H9 (cell line): ENCODE data around the gene ANKRD2. TPM values are rescaled to one million over a fixed set of nuclear protein-coding genes. Genes with fewer than 3 reads are reported as not detected.

Experiments used
- DNase-seq: peaks from one replicate; pipeline ENCODE4 v3.0.0-alpha.2; 2017
- H2AFZ ChIP-seq: one replicate; pipeline ENCODE4 v1.6.1; 2013; ENCODE audit warnings: mild to moderate bottlenecking, low read length, control low read depth, moderate library complexity
- H2AK5ac ChIP-seq: 2 replicates; pipeline ENCODE4 v1.6.1; 2013; ENCODE audit warnings: low read length, control low read depth, mixed read lengths; ENCODE audit not compliant: insufficient read length
- H2BK120ac ChIP-seq: one replicate; pipeline ENCODE4 v1.6.1; 2013; ENCODE audit warnings: low read depth, mild to moderate bottlenecking, low read length, control low read depth, inconsistent platforms; ENCODE audit not compliant: poor library complexity, severe bottlenecking
- H2BK12ac ChIP-seq: 2 replicates; pipeline ENCODE4 v1.6.1; 2013; ENCODE audit warnings: low read length, control low read depth, mixed read lengths, low read depth; ENCODE audit not compliant: insufficient read length
- H2BK15ac ChIP-seq: 2 replicates; pipeline ENCODE4 v1.6.1; 2013; ENCODE audit warnings: low read depth, low read length, control low read depth
- H2BK20ac ChIP-seq: one replicate; pipeline ENCODE4 v1.6.1; 2013; ENCODE audit warnings: low read depth, mild to moderate bottlenecking, low read length, control low read depth, inconsistent platforms; ENCODE audit not compliant: poor library complexity, severe bottlenecking
- H2BK5ac ChIP-seq: 2 replicates; pipeline ENCODE4 v1.6.1; 2013; ENCODE audit warnings: low read length, control low read depth, mixed read lengths; ENCODE audit not compliant: insufficient read length
- H3K14ac ChIP-seq: 2 replicates; pipeline ENCODE4 v1.6.1; 2013; ENCODE audit warnings: low read length, control low read depth; ENCODE audit not compliant: insufficient read depth
- H3K18ac ChIP-seq: 2 replicates; pipeline ENCODE4 v1.6.1; 2013; ENCODE audit warnings: low read depth, mild to moderate bottlenecking, mixed read lengths, low read length, control low read depth; ENCODE audit not compliant: insufficient read length
- H3K23ac ChIP-seq: 2 replicates; pipeline ENCODE4 v1.6.1; 2013; ENCODE audit warnings: low read length, control low read depth, mixed read lengths, low read depth; ENCODE audit not compliant: insufficient read length
- H3K23me2 ChIP-seq: 2 replicates; pipeline ENCODE4 v1.6.1; 2013; ENCODE audit warnings: low read depth, mild to moderate bottlenecking, mixed read lengths, low read length, control low read depth; ENCODE audit not compliant: insufficient read length, poor library complexity, severe bottlenecking
- H3K27ac ChIP-seq: 2 replicates; pipeline ENCODE4 v1.5.1; 2013; ENCODE audit warnings: low read length, control low read depth, mixed read lengths, low read depth; ENCODE audit not compliant: insufficient read length
- H3K27me3 ChIP-seq: 2 replicates; pipeline ENCODE4 v1.6.1; 2013; ENCODE audit warnings: low read length, control low read depth, inconsistent platforms; ENCODE audit not compliant: insufficient read depth
- H3K4ac ChIP-seq: 2 replicates; pipeline ENCODE4 v1.6.1; 2013; ENCODE audit warnings: low read depth, mild to moderate bottlenecking, control low read depth, inconsistent platforms, low read length, moderate library complexity
- H3K4me1 ChIP-seq: 2 replicates; pipeline ENCODE4 v1.6.1; 2013; ENCODE audit warnings: low read length, control low read depth, inconsistent platforms; ENCODE audit not compliant: insufficient read depth
- H3K4me2 ChIP-seq: 2 replicates; pipeline ENCODE4 v1.6.1; 2013; ENCODE audit warnings: low read length, control low read depth, mixed read lengths; ENCODE audit not compliant: insufficient read length, insufficient read depth
- H3K56ac ChIP-seq: 2 replicates; pipeline ENCODE4 v1.6.1; 2013; ENCODE audit warnings: low read depth, mild to moderate bottlenecking, mixed read lengths, low read length, control low read depth; ENCODE audit not compliant: insufficient read length
- H3K79me1 ChIP-seq: 2 replicates; pipeline ENCODE4 v1.6.1; 2013; ENCODE audit warnings: low read depth, mild to moderate bottlenecking, moderate library complexity, low read length, control low read depth, inconsistent platforms; ENCODE audit not compliant: insufficient read depth, poor library complexity, severe bottlenecking
- H3K79me2 ChIP-seq: 2 replicates; pipeline ENCODE4 v1.6.1; 2013; ENCODE audit warnings: low read length, control low read depth, inconsistent platforms; ENCODE audit not compliant: insufficient read depth
- H3K9ac ChIP-seq: 2 replicates; pipeline ENCODE4 v1.6.1; 2013; ENCODE audit warnings: low read length, control low read depth, mixed read lengths; ENCODE audit not compliant: insufficient read length; ENCODE audit errors: extremely low read depth
- H3K9me3 ChIP-seq: one replicate; pipeline ENCODE4 v1.6.1; 2013; ENCODE audit warnings: low read depth, low read length, inconsistent platforms; ENCODE audit not compliant: control insufficient read depth
- H3T11ph ChIP-seq: one replicate; pipeline ENCODE4 v1.6.1; 2013; ENCODE audit warnings: mild to moderate bottlenecking, low read length, control low read depth, inconsistent platforms
- H4K20me1 ChIP-seq: one replicate; pipeline ENCODE4 v1.6.1; 2013; ENCODE audit not compliant: control insufficient read depth, insufficient read length, insufficient read depth
- H4K5ac ChIP-seq: 2 replicates; pipeline ENCODE4 v1.6.1; 2013; ENCODE audit warnings: low read depth, mild to moderate bottlenecking, mixed read lengths, low read length, control low read depth; ENCODE audit not compliant: insufficient read length
- H4K8ac ChIP-seq: replicated peaks from 2 replicates; pipeline ENCODE4 v1.6.1; 2013; ENCODE audit warnings: low read length, control low read depth, mixed read lengths, low read depth; ENCODE audit not compliant: insufficient read length
- H4K91ac ChIP-seq: 2 replicates; pipeline ENCODE4 v1.6.1; 2013; ENCODE audit warnings: low read depth, mild to moderate bottlenecking, moderate library complexity, mixed read lengths, low read length, control low read depth; ENCODE audit not compliant: insufficient read length
- H3K27ac Mint-ChIP-seq, 3 experiments: 2 replicates in 2 of 3; 3 replicates in 1 of 3; pipeline ENCODE4 v1.8.0; 2020 to 2021; ENCODE audit warnings: mixed read lengths in 3 of 3, mild to moderate bottlenecking in 1 of 3, moderate library complexity in 1 of 3
- H3K27me3 Mint-ChIP-seq: 2 replicates; pipeline ENCODE4 v1.8.0; 2021; ENCODE audit warnings: low read depth, mild to moderate bottlenecking, moderate library complexity, mixed read lengths
- H3K36me3 Mint-ChIP-seq, 3 experiments: 2 replicates in 2 of 3; 3 replicates in 1 of 3; pipeline ENCODE4 v1.8.0; 2020 to 2021; ENCODE audit warnings: low read depth in 3 of 3, mixed read lengths in 3 of 3; ENCODE audit not compliant: insufficient read depth in 1 of 3
- H3K4me1 Mint-ChIP-seq, 2 experiments: 2 replicates each; pipeline ENCODE4 v1.8.0; 2020; ENCODE audit warnings: mixed read lengths in 2 of 2
- H3K4me3 Mint-ChIP-seq, 2 experiments: 2 replicates in 1 of 2; 3 replicates in 1 of 2; pipeline ENCODE4 v1.8.0; 2020 to 2021; ENCODE audit warnings: mild to moderate bottlenecking in 2 of 2, mixed read lengths in 2 of 2, moderate library complexity in 1 of 2
- H3K9me3 Mint-ChIP-seq, 2 experiments: 2 replicates in 1 of 2; 3 replicates in 1 of 2; pipeline ENCODE4 v1.8.0; 2020; ENCODE audit warnings: mild to moderate bottlenecking in 2 of 2, mixed read lengths in 2 of 2, moderate library complexity in 1 of 2
- WGBS: extraction: QIAGEN DNeasy Blood & Tissue Kit; methylation state at CpG from one replicate; pipeline ENCODE4 v1.1.7; 2013; ENCODE audit warnings: missing lambda C conversion rate, low lambda C conversion rate, mixed read lengths; ENCODE audit not compliant: insufficient read length; ENCODE audit errors: extremely low coverage; 5-methylcytosine and 5-hydroxymethylcytosine counted together
- total RNA-seq: library from RNA; stranded (reverse); gene quantifications from 2 replicates; pipeline ENCODE4 v1.2.1, GENCODE V29; 2021
- TF ChIP-seq, protein P1 (sequence below): fragments of 200-600 bp; sonication (generic); conservative IDR thresholded peaks from 3 replicates; pipeline ENCODE4 v1.8.0; 2021; ENCODE audit warnings: antibody characterized with exemption, mild to moderate bottlenecking

The ANKRD2 gene
- total RNA-seq, 1 experiment from 2014 or later = not detected

DNA sequence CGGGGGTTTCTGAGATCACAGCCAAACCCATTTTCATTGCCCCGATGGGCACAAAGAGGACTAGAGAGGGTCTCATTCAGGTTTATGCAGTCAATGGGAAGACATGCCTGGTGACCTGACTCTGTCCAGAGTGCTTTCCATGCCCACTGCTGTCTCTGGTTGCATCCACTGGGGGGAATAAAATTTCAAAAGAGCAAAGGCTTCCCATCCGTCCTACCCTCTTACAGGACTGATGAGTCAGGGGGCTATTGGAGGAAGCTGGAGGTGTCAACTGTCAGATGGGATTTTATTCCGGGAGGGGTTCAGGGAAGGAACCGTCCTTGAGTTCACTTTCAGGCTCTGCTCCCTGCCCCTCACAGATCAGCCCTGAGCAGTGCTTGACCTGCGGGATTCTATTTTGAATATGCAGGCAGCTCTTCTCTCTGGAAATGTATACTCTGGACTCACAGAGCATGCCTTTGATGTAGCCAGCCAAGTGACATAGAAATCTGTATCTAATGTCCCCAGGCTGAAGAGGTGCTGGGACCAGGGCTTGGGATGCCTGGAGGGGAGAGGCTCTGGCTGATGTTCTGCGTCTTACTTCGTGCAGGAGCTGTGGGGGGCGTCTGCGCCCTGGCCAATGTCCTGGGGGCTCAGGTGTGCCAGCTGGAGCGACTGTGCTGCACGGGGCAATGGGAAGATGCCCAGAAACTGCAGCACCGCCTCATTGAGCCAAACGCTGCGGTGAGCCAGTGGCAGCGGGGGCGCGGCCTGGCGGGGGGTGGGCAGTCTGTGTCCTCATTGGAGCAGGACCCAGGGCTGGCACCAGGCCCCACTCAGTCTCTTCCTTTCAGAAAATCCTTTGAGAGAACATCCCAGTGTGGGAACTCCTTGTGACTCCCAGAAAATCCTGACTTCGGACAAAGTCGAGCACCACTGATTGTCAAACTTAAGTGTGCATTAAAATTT is 29.0 kb downstream of the ANKRD2 start:
- no peak overlapping the region for H3T11ph ChIP-seq
- H4K20me1 ChIP-seq = no peaks in the 10 kb centered on the region
- H2AFZ ChIP-seq = no peak overlapping the region
- no peaks in the 10 kb centered on the region for H3K79me1 ChIP-seq
- no peak overlapping the region for H3K14ac ChIP-seq
- H3K56ac ChIP-seq = no peak overlapping the region
- no peak overlapping the region for H3K27ac Mint-ChIP-seq
- H3K18ac ChIP-seq = no peak overlapping the region
- H3K23ac ChIP-seq = no peak overlapping the region
- H3K9ac ChIP-seq = no peak overlapping the region
- no peak overlapping the region for H3K4ac ChIP-seq
- no peak overlapping the region for H4K8ac ChIP-seq
- H2BK15ac ChIP-seq = no peak overlapping the region
- H2AK5ac ChIP-seq = no peak overlapping the region
- no peak overlapping the region for H3K4me3 Mint-ChIP-seq
- peaks cover 6 to 8% of the 10 kb centered on the region in 2 experiments; a peak in 3 of 4 replicates for H3K4me1 Mint-ChIP-seq
- no peak overlapping the region for H4K5ac ChIP-seq
- no peaks in the 10 kb centered on the region for H3K79me2 ChIP-seq
- no peaks in the 10 kb centered on the region for H3K9me3 Mint-ChIP-seq
- DNase-seq = no peak
- H2BK5ac ChIP-seq = no peak overlapping the region
- H3K27ac ChIP-seq = no peak overlapping the region
- no CpG with 5 or more reads among the region's 21 CpGs for WGBS
- TF ChIP-seq, protein P1, sequence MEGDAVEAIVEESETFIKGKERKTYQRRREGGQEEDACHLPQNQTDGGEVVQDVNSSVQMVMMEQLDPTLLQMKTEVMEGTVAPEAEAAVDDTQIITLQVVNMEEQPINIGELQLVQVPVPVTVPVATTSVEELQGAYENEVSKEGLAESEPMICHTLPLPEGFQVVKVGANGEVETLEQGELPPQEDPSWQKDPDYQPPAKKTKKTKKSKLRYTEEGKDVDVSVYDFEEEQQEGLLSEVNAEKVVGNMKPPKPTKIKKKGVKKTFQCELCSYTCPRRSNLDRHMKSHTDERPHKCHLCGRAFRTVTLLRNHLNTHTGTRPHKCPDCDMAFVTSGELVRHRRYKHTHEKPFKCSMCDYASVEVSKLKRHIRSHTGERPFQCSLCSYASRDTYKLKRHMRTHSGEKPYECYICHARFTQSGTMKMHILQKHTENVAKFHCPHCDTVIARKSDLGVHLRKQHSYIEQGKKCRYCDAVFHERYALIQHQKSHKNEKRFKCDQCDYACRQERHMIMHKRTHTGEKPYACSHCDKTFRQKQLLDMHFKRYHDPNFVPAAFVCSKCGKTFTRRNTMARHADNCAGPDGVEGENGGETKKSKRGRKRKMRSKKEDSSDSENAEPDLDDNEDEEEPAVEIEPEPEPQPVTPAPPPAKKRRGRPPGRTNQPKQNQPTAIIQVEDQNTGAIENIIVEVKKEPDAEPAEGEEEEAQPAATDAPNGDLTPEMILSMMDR = no peak
- no peak overlapping the region for H3K4me2 ChIP-seq
- no peak overlapping the region for H2BK20ac ChIP-seq
- H2BK120ac ChIP-seq = no peak overlapping the region
- H4K91ac ChIP-seq = no peak overlapping the region
- H3K23me2 ChIP-seq = no peaks in the 10 kb centered on the region
- no peaks in the 10 kb centered on the region for H3K36me3 Mint-ChIP-seq
- H2BK12ac ChIP-seq = no peak overlapping the region
- no peaks in the 10 kb centered on the region for H3K9me3 ChIP-seq
- H3K27me3 ChIP-seq = no peaks in the 10 kb centered on the region
- H3K27me3 Mint-ChIP-seq = no peaks in the 10 kb centered on the region; the same call in 1 of the 2 replicates
- H3K4me1 ChIP-seq = no peaks in the 10 kb centered on the region
